ENCODE results near the gene CAMK2G.

DNA sequence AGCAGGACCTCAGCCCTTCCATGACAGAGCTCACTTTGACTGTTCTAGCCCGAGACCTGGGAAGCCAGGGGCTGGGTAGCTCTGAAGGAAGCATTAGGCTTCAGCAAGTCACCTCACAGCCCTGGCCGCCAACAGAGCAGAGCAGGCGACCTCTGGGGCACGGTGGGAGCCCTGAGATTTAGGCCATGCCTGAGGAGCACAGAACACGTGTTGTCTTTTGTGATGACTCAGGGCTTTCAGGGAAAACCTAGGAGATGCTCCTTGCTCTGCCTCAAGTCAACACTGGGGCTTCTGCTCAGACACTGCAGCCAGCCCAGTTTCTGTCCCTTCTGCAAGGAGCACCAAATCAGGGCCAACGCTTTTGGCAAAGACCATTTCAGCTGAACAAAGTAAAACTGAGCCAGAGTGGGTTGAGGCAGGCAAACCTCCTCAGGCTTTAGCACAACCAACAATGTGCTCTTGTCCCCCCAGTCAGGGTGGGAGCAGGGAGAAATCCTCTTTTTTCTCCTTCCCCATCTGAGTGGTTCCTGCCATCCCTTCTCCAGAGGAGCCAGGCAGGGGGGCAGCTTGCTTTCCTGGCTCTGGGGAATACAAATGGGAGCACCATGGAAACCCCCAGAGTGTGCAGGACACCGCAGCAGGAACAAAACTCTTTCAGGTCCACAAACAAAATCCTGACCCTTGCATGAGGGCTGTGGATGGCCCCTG lies 14.4 kb downstream of the CAMK2G start:
- TF ChIP-seq, protein P1, sequence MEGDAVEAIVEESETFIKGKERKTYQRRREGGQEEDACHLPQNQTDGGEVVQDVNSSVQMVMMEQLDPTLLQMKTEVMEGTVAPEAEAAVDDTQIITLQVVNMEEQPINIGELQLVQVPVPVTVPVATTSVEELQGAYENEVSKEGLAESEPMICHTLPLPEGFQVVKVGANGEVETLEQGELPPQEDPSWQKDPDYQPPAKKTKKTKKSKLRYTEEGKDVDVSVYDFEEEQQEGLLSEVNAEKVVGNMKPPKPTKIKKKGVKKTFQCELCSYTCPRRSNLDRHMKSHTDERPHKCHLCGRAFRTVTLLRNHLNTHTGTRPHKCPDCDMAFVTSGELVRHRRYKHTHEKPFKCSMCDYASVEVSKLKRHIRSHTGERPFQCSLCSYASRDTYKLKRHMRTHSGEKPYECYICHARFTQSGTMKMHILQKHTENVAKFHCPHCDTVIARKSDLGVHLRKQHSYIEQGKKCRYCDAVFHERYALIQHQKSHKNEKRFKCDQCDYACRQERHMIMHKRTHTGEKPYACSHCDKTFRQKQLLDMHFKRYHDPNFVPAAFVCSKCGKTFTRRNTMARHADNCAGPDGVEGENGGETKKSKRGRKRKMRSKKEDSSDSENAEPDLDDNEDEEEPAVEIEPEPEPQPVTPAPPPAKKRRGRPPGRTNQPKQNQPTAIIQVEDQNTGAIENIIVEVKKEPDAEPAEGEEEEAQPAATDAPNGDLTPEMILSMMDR (IDR thresholded peaks at IDR 0.05) = no peak
- TF ChIP-seq POLR2A (IDR thresholded peaks at IDR 0.05) (no peak), POLR2AphosphoS5 (IDR thresholded peaks at IDR 0.05) (no peak)
